ENCODE measurements around the gene EIF4A3.
A peak's percentile ranks its signal among the peaks of the same experiment; 100 is the strongest.

Gene EIF4A3

DNA sequence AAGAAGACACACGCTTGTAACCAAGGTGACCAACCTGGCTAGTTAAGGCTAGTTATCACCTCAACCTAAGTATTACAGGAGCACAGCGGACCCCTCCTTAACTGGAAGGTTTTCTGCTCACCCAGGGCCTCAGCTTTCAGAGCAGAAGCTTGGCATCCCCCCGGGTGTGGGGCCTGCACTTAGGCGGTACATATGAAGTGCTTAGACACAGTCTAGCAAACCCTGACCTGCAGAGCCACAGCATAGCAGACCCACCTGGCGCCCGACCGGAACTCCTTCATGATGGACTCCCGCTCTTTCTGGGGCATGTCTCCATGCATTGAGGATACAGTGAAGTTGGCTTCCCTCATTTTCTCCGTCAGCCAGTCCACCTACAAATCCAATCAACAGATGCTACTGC is 9.8 kb downstream of the EIF4A3 start:
- TF ChIP-seq, protein P1, sequence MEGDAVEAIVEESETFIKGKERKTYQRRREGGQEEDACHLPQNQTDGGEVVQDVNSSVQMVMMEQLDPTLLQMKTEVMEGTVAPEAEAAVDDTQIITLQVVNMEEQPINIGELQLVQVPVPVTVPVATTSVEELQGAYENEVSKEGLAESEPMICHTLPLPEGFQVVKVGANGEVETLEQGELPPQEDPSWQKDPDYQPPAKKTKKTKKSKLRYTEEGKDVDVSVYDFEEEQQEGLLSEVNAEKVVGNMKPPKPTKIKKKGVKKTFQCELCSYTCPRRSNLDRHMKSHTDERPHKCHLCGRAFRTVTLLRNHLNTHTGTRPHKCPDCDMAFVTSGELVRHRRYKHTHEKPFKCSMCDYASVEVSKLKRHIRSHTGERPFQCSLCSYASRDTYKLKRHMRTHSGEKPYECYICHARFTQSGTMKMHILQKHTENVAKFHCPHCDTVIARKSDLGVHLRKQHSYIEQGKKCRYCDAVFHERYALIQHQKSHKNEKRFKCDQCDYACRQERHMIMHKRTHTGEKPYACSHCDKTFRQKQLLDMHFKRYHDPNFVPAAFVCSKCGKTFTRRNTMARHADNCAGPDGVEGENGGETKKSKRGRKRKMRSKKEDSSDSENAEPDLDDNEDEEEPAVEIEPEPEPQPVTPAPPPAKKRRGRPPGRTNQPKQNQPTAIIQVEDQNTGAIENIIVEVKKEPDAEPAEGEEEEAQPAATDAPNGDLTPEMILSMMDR (IDR thresholded peaks at IDR 0.05; ENCODE audit: borderline replicate concordance, extremely low read depth, low read length, poor library complexity, severe bottlenecking): no peak
- no peak for TF ChIP-seq EZH2 (IDR thresholded peaks at IDR 0.05; ENCODE audit: borderline replicate concordance, low read depth, low read length, severe bottlenecking)
- no peak for ATAC-seq (ENCODE audit: insufficient read depth, low read depth)
- Histone ChIP-seq H2AFZ (ENCODE audit: low read depth, low read length) (no peak overlapping the region), H3K79me2 (ENCODE audit: insufficient read depth, low read length) (peaks cover 6% of the 10 kb centered on the region; the same call in 1 of the 2 replicates), H3K27me3 (ENCODE audit: insufficient read depth, low read length, poor library complexity) (no peaks in the 10 kb centered on the region), H3K4me3 (ENCODE audit: low read depth in 1 of 2, low read length in 2 of 2) (no peak overlapping the region), H3K9me3 (ENCODE audit: insufficient read depth, low read length, severe bottlenecking) (no peaks in the 10 kb centered on the region), H3K36me3 (ENCODE audit: insufficient read depth, low read length) (peaks cover 92% of the 10 kb centered on the region), H3K4me2 (ENCODE audit: insufficient read depth, low read length) (no peak overlapping the region), H3K27ac (ENCODE audit: low read length) (no peak overlapping the region), H4K20me1 (ENCODE audit: insufficient read depth, low read length) (peaks cover 22% of the 10 kb centered on the region), H3K4me1 (ENCODE audit: insufficient read depth, low read length) (0 out of 2 replicates have a peak, but pooled peaks cover under 1% of the 10 kb centered on the region), H3K9ac (ENCODE audit: low read depth, low read length) (no peak overlapping the region)
- no peak for DNase-seq

GRCh38 chr17:80133626-80133970 is 13.3 kb downstream of the EIF4A3 start:
- TF ChIP-seq EZH2 (IDR thresholded peaks at IDR 0.05; ENCODE audit: borderline replicate concordance, low read depth, low read length, severe bottlenecking): no peak
- TF ChIP-seq, protein P1 (IDR thresholded peaks at IDR 0.05; ENCODE audit: borderline replicate concordance, extremely low read depth, low read length, poor library complexity, severe bottlenecking): no peak
- ATAC-seq (ENCODE audit: insufficient read depth, low read depth) (no peak), DNase-seq (no peak)

GRCh38 chr17:80132906-80133625 is 13.9 kb downstream of the EIF4A3 start:
- peaks cover 52% of the 10 kb centered on the region for H3K36me3 ChIP-seq (ENCODE audit: insufficient read depth, low read length)
- H3K4me1 ChIP-seq (ENCODE audit: insufficient read depth, low read length): no peaks in the 10 kb centered on the region
- no peaks in the 10 kb centered on the region for H3K79me2 ChIP-seq (ENCODE audit: insufficient read depth, low read length)
- peak; percentile 40; the same call in 2 of the 3 replicates for ATAC-seq (ENCODE audit: insufficient read depth, low read depth)
- no peak overlapping the region for H3K4me3 ChIP-seq (ENCODE audit: low read depth in 1 of 2, low read length in 2 of 2)
- TF ChIP-seq, protein P1 (IDR thresholded peaks at IDR 0.05; ENCODE audit: borderline replicate concordance, extremely low read depth, low read length, poor library complexity, severe bottlenecking): no peak
- no peak for TF ChIP-seq EZH2 (IDR thresholded peaks at IDR 0.05; ENCODE audit: borderline replicate concordance, low read depth, low read length, severe bottlenecking)
- no peaks in the 10 kb centered on the region for H3K27me3 ChIP-seq (ENCODE audit: insufficient read depth, low read length, poor library complexity)
- H3K9ac ChIP-seq (ENCODE audit: low read depth, low read length): no peak overlapping the region
- no peaks in the 10 kb centered on the region for H3K9me3 ChIP-seq (ENCODE audit: insufficient read depth, low read length, severe bottlenecking)
- no peak overlapping the region for H3K4me2 ChIP-seq (ENCODE audit: insufficient read depth, low read length)
- H2AFZ ChIP-seq (ENCODE audit: low read depth, low read length): no peak overlapping the region
- H3K27ac ChIP-seq (ENCODE audit: low read length): no peak overlapping the region
- no peak for DNase-seq
- H4K20me1 ChIP-seq (ENCODE audit: insufficient read depth, low read length): peaks cover 9% of the 10 kb centered on the region

More at GRCh38 chr17:80133626-80133970, 13.3 kb downstream of the EIF4A3 start:
- no peak overlapping the region for H3K4me2 ChIP-seq (ENCODE audit: insufficient read depth, low read length)
- no peaks in the 10 kb centered on the region for H3K9me3 ChIP-seq (ENCODE audit: insufficient read depth, low read length, severe bottlenecking)
- H3K4me1 ChIP-seq (ENCODE audit: insufficient read depth, low read length): no peaks in the 10 kb centered on the region
- H3K4me3 ChIP-seq (ENCODE audit: low read depth in 1 of 2, low read length in 2 of 2): no peak overlapping the region
- no peak overlapping the region for H2AFZ ChIP-seq (ENCODE audit: low read depth, low read length)
- peaks cover 9% of the 10 kb centered on the region for H4K20me1 ChIP-seq (ENCODE audit: insufficient read depth, low read length)
- no peak overlapping the region for H3K9ac ChIP-seq (ENCODE audit: low read depth, low read length)
- no peaks in the 10 kb centered on the region for H3K27me3 ChIP-seq (ENCODE audit: insufficient read depth, low read length, poor library complexity)
- no peaks in the 10 kb centered on the region for H3K79me2 ChIP-seq (ENCODE audit: insufficient read depth, low read length)
- no peak overlapping the region for H3K27ac ChIP-seq (ENCODE audit: low read length)
- H3K36me3 ChIP-seq (ENCODE audit: insufficient read depth, low read length): peaks cover 57% of the 10 kb centered on the region

All from DND-41 (cell line).